HL-60 (cell line): ENCODE data around the gene HOXB3.

Source experiments
- DNase-seq, 2 experiments: peaks; one replicate each; pipeline ENCODE4 v3.0.0-alpha.2; 2010 to 2020; ENCODE audit warnings: low read depth in 1 of 2, low spot score in 1 of 2
- H3K27ac ChIP-seq: fragments of 250-450 bp; sonication (Bioruptor Pico); replicated peaks from 2 replicates; pipeline ENCODE4 v1.5.1; 2020; ENCODE audit warnings: mild to moderate bottlenecking, moderate library complexity
- H3K27me3 ChIP-seq: fragments of 250-450 bp; sonication (Bioruptor Pico); 2 replicates; pipeline ENCODE4 v1.5.1; 2021; ENCODE audit warnings: mild to moderate bottlenecking, moderate library complexity; ENCODE audit not compliant: insufficient read depth, poor library complexity, severe bottlenecking
- H3K4me3 ChIP-seq: replicated peaks from 2 replicates; pipeline ENCODE4 v1.5.1; 2011; ENCODE audit warnings: mild to moderate bottlenecking, control low read depth, low read length; ENCODE audit not compliant: insufficient read depth
- GABPA ChIP-seq: IDR thresholded peaks from 2 replicates; pipeline ENCODE4 v1.6.1; 2012; ENCODE audit warnings: low read depth
- POLR2AphosphoS5 ChIP-seq: IDR thresholded peaks from 2 replicates; pipeline ENCODE4 v1.6.1; 2012; ENCODE audit warnings: low read depth
- SPI1 ChIP-seq: IDR thresholded peaks from 2 replicates; pipeline ENCODE4 v1.6.1; 2012; ENCODE audit warnings: low read depth, mild to moderate bottlenecking, borderline replicate concordance
- TF ChIP-seq, protein P1 (sequence below): IDR thresholded peaks from one replicate; pipeline ENCODE4 v1.5.1; 2011; ENCODE audit warnings: low read length, control low read depth, inconsistent platforms; ENCODE audit not compliant: insufficient read depth
- TF ChIP-seq, protein P2 (sequence below): IDR thresholded peaks from 2 replicates; pipeline ENCODE4 v1.6.1; 2012; ENCODE audit warnings: low read depth; ENCODE audit not compliant: insufficient replicate concordance

HOXB3 gene

DNA sequence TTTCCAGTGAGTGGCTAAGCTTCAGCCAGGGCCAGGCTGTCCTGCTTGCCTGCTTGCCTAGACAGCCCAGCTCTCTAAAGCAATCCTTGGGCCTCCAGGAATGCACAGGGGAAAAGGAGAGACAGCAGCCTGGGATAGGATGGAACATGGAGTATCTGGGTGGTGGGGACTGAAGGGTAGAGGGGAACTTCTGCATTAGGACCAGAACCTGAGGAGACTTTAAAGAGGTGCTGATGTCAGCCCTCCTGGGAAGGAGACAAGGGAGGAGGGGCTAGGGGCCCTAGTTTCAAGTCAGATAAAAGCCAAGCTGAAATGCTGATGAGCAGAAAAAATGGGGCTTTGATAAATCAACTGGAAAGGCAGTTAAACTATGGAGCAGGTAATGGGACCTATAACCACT lies 19.0 kb upstream of the HOXB3 start:
- H3K4me3 ChIP-seq, result no peak overlapping the region
- H3K27me3 ChIP-seq, result peaks cover 69% of the 10 kb centered on the region
- DNase-seq, result no peak
- no peak overlapping the region for H3K27ac ChIP-seq
- TF ChIP-seq POLR2AphosphoS5, result no peak
- TF ChIP-seq, protein P1, sequence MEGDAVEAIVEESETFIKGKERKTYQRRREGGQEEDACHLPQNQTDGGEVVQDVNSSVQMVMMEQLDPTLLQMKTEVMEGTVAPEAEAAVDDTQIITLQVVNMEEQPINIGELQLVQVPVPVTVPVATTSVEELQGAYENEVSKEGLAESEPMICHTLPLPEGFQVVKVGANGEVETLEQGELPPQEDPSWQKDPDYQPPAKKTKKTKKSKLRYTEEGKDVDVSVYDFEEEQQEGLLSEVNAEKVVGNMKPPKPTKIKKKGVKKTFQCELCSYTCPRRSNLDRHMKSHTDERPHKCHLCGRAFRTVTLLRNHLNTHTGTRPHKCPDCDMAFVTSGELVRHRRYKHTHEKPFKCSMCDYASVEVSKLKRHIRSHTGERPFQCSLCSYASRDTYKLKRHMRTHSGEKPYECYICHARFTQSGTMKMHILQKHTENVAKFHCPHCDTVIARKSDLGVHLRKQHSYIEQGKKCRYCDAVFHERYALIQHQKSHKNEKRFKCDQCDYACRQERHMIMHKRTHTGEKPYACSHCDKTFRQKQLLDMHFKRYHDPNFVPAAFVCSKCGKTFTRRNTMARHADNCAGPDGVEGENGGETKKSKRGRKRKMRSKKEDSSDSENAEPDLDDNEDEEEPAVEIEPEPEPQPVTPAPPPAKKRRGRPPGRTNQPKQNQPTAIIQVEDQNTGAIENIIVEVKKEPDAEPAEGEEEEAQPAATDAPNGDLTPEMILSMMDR, result no peak
- TF ChIP-seq GABPA, result no peak

DNA sequence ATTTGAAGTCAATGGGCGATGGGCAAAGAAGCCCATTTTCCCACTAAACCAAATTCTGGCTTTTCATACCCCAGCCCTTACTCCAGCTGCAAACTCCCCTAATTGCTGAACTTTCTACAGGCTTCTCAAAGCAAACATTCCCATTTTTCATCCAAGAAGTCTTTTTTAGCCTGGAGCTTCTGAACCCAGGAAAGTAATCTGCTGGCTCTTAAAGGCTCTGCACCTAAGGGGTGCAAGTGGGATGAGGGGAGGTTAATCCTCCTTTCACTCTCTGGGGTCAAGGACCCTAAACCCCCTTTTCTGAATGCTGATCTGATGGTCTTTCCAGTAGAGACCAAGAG lies 18.4 kb upstream of the HOXB3 start:
- TF ChIP-seq, protein P2, sequence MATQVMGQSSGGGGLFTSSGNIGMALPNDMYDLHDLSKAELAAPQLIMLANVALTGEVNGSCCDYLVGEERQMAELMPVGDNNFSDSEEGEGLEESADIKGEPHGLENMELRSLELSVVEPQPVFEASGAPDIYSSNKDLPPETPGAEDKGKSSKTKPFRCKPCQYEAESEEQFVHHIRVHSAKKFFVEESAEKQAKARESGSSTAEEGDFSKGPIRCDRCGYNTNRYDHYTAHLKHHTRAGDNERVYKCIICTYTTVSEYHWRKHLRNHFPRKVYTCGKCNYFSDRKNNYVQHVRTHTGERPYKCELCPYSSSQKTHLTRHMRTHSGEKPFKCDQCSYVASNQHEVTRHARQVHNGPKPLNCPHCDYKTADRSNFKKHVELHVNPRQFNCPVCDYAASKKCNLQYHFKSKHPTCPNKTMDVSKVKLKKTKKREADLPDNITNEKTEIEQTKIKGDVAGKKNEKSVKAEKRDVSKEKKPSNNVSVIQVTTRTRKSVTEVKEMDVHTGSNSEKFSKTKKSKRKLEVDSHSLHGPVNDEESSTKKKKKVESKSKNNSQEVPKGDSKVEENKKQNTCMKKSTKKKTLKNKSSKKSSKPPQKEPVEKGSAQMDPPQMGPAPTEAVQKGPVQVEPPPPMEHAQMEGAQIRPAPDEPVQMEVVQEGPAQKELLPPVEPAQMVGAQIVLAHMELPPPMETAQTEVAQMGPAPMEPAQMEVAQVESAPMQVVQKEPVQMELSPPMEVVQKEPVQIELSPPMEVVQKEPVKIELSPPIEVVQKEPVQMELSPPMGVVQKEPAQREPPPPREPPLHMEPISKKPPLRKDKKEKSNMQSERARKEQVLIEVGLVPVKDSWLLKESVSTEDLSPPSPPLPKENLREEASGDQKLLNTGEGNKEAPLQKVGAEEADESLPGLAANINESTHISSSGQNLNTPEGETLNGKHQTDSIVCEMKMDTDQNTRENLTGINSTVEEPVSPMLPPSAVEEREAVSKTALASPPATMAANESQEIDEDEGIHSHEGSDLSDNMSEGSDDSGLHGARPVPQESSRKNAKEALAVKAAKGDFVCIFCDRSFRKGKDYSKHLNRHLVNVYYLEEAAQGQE, result no peak
- TF ChIP-seq SPI1 (no peak), GABPA (no peak), POLR2AphosphoS5 (no peak)
- TF ChIP-seq, protein P1, result no peak
- Histone ChIP-seq H3K27me3 (peaks cover 69% of the 10 kb centered on the region), H3K27ac (no peak overlapping the region), H3K4me3 (no peak overlapping the region)
- DNase-seq, result no peak

DNA sequence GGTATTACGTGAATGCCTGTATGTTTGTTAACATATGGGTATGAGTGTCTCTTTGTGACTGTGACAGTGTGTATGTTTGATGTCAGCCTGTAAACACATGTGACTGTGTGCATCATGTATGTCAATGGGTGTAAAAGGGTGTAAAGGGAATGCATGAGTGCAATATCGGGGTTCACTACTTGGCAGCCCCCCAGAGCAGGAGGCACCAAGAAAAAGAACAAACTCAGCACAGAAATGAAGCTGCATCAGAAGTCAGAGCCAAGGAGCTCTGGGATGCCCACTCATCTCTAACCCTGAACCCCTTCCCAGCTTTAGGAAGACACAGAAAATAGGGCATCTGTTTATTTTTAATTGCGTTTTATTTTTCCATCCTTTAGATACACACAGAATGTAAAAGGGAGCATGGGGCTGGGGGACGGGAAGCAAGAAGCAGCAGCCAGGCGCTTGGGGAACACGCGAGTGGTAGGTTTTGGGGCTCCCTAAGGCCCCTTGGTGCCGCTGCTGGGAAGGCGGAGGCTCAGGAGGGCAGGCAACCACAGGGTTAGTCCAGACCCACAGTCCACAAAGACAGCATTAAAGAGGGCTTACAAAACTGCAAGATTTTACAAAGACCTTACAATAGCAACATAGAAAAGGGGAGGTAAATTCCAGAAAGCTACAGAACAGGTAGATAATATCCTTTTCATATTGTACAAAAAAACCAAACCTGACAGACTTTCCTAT lies 17.0 kb upstream of the HOXB3 start:
- TF ChIP-seq, protein P1, result no peak
- no peak for TF ChIP-seq SPI1
- TF ChIP-seq, protein P2, result no peak
- no peak for TF ChIP-seq POLR2AphosphoS5
- TF ChIP-seq GABPA, result no peak
- Histone ChIP-seq H3K4me3 (no peak overlapping the region), H3K27ac (no peak overlapping the region), H3K27me3 (peaks cover 71% of the 10 kb centered on the region)
- no peak for DNase-seq
